GM13976 (cell line): ENCODE measurements around the gene HOXB1.
"Not testable (repeated sequence)": the region's sequence is repeated elsewhere in the genome, so short reads cannot be mapped to it uniquely, and the experiment has no call there.

Source experiments
- DNase-seq: peaks from one replicate; pipeline ENCODE4 v3.0.0; 2012; ENCODE audit warnings: low spot score
- CTCF ChIP-seq: IDR thresholded peaks from 2 replicates; pipeline ENCODE4 v1.5.1; 2012; ENCODE audit warnings: borderline replicate concordance, mild to moderate bottlenecking; ENCODE audit not compliant: insufficient read depth; ENCODE audit errors: extremely low read depth, missing control alignments, control extremely low read depth
- in situ Hi-C: fragments of 300-500 bp; cut with MboI; formaldehyde crosslinking; loops from one replicate; pipeline ENCODE4 v1.12.0; 2022; ENCODE audit warnings: low sequenced_read_pairs, mixed read lengths, inconsistent platforms; ENCODE audit not compliant: unreplicated experiment

The HOXB1 gene

DNA sequence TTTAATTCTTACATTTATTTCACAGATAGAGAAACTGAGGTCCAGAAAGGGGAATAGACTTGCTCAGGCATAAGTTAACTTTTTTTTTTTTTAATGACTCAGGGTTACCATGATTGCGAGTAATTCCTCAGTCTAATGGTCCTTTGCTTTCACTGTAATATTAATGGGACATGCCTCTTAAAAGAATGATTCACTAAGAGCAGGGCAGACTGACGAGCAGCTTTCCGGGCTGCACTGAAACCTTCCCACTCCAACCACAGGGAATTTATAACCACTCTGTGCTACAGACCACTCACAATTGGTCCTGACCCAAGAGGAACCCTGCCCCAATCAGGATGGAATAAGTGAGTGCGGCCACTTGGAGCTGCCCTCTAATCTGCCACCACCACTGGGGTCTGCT, 8.4 kb upstream of the HOXB1 start:
- in situ Hi-C loops = no loop called here
- TF ChIP-seq CTCF = no peak
- DNase-seq = no peak

DNA sequence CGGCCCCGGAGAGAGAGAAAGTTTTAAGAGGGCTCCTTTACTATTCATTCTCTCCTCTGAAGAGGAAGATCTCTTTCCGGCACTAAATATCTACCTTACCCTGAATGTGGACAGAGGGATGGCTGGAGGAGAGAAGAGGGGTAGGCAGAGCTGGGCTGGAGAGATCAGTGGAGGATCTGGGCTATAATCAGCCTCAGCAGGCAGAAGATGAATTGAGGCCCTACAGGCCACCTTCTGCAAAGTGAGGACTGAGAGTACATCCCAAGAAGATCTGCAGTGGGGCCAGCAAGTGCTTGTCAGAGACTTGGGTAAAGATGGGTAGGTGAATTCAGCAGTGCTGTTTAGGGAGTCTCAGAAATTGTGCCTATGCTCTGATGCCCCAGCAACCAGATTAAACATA, 6.5 kb upstream of the HOXB1 start:
- DNase-seq = no peak
- in situ Hi-C loops = no loop called here
- no peak for TF ChIP-seq CTCF

DNA sequence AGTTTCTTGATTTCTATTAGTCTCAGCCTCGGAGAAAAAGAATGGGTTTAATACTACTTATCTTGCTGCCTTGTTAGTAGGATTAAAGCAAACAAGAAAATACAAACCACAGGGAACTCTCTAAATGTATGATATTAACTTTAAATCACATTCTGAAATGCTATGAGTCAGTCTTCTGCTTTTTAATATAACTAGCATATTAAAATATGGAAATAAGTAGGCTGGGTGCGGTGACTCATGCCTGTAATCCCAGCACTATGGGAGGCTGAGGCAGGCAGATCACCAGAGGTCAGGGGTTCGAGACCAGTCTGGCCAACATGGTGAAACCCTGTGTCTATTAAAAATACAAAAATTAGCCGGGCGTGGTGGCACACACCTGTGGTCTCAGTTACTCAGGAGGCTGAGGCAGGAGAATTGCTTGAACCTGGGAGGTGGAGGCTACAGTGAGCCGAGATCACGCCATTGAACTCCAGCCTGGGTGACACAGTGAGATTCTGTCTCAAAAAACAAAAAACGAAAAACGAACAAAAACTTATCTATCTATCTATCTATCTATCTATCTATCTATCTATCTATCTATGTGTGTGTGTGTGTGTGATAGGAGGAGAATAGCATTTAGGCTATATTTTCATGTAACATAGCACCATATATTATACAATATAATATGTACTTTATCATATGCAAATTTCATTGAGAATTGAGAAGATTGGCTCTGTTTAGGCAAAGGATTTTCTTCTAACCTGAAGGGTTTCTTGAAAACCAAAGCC, 5.2 kb upstream of the HOXB1 start:
- in situ Hi-C loops = not testable (repeated sequence)

DNA sequence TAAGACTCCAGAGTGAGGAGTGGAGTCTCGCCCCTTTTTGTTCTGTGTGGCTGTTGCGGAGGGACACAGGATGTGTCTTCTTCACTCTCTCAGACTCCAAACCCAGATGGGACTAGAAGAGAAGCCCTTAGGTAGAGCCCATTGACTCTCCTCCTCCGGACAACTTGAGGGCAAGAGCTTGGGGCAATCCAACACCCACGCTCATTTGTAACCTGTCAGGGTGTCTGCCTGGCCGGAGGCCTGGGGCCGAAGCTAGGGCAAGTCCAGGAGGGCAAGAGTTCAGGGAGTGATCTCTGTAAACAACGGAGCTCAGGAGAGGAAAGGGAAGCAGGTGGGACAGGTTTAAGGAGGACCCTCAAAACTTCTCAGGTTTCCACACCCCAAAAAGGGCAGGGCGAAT, 1.4 kb upstream of the HOXB1 start:
- no peak for TF ChIP-seq CTCF
- no peak for DNase-seq
- in situ Hi-C loops = no loop called here

More for the DNA sequence above, 5.2 kb upstream of the HOXB1 start:
- not testable (repeated sequence) for DNase-seq

- in situ Hi-C loops = no loop called here
- TF ChIP-seq CTCF = no peak
- DNase-seq = no peak
These were observed 464 bp downstream of the HOXB1 start for GRCh38 chr17:48530208-48530886.

DNA sequence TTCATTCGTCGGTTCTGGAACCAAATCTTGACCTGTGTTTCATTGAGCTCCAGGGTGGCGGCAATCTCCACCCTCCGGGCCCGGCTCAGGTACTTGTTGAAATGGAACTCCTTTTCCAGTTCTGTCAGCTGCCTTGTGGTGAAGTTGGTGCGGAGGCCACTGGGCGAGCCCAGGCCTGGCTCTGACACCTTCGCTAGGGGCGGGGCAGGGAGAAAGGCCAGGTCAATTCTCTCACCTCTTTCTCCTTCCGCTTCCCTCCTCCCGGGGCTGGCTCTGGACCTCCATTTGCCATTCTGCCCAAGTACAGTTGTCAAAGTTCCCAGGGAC, 1.2 kb downstream of the HOXB1 start:
- no peak for DNase-seq
- in situ Hi-C loops = no loop called here
- TF ChIP-seq CTCF = no peak

DNA sequence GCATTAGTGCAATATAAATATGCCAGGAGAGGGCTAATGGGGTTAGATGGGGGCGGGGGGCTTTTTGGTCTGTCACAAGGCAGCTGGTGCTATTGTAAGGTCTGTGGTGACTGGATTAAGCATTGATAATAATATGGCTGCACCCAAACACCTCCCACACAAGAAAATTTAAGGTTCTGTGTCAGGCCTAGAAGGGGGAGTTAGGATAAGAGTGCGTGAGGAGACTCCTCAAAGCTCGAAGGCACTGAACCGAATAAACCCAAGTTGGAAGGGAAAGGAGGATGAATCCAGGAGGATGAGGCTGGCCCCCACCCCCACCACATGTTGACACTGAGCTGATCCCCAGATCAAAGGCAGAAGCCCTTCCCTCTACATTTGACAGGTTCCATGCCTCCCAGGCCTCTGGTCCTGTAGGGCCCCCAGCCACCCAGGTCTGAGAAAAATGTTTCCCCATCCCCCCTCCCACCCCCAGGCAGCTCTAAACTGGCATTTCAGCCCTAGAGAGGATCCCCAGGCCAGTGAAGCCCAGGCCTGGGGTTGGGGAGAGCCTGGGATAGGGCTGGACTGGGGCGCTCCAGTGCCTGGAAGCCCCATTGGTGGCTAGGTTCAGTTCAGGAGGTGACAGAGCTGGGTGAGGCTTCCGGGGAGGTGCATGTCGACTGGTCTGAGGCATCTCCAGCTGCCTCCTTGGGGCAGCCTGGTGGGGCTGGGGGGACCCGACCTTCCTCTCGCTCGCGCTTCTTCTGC, 1.7 kb downstream of the HOXB1 start:
- DNase-seq = no peak
- TF ChIP-seq CTCF = no peak
- in situ Hi-C loops = no loop called here
